SK-N-SH (cell line): ENCODE results near the gene ARL14EP. TPM values are rescaled to one million over a fixed set of nuclear protein-coding genes. Genes with fewer than 3 reads are reported as not detected.

Experiments
- CTCF ChIA-PET: fragments of 300-600, 350-600 bp; formaldehyde crosslinking; extraction: SDS; loops from one replicate; lab custom pipeline; 2021; lab: Yijun Ruan, JAX
- POLR2A ChIA-PET: fragments of 350-600 bp; sonication (Branson Sonifier 250); formaldehyde crosslinking; extraction: SDS; loops from one replicate; lab custom pipeline; 2020; ENCODE audit warnings: antibody characterized with exemption, inconsistent platforms; lab: Yijun Ruan, JAX
- DNase-seq: peaks from one replicate; pipeline ENCODE4 v3.0.0; 2012
- H2AFZ ChIP-seq: fragments of 200-600 bp; sonication (generic); 2 replicates; pipeline ENCODE4 v1.8.1; 2016; ENCODE audit warnings: antibody characterized with exemption, mild to moderate bottlenecking, low read depth
- H3F3A ChIP-seq: fragments of 200-600 bp; sonication (generic); replicated peaks from 2 replicates; pipeline ENCODE3; 2016; ENCODE audit warnings: antibody characterized with exemption, mild to moderate bottlenecking; ENCODE audit not compliant: insufficient read depth
- H3K27ac ChIP-seq, 2 experiments: fragments of 200-500 bp in 1 of 2; fragments of 200-600 bp in 1 of 2; sonication (Bioruptor generic) in 1 of 2; sonication (generic), shearing (Covaris generic) in 1 of 2; 2 replicates each; pipeline versions ENCODE4 v1.5.1 to v1.6.1; 2014 to 2016; ENCODE audit warnings: low read depth in 2 of 2, inconsistent platforms in 1 of 2, low read length in 1 of 2, mild to moderate bottlenecking in 1 of 2, mixed read lengths in 1 of 2
- H3K27me3 ChIP-seq: fragments of 200-600 bp; sonication (generic), shearing (Covaris generic); 2 replicates; pipeline ENCODE4 v1.6.1; 2016; ENCODE audit warnings: mixed run types; ENCODE audit not compliant: insufficient read depth
- H3K36me3 ChIP-seq, 2 experiments: fragments of 200-500 bp in 1 of 2; fragments of 200-600 bp in 1 of 2; sonication (Bioruptor generic) in 1 of 2; sonication (generic) in 1 of 2; replicated peaks in 1 of 2; 2 replicates each; pipeline versions ENCODE3 to v1.5.1; 2014 to 2016; ENCODE audit warnings: low read length in 1 of 2, mild to moderate bottlenecking in 1 of 2; ENCODE audit not compliant: insufficient read depth in 2 of 2, control insufficient read depth in 1 of 2
- H3K4me1 ChIP-seq, 2 experiments: fragments of 200-500 bp in 1 of 2; fragments of 200-600 bp in 1 of 2; sonication (Bioruptor generic) in 1 of 2; sonication (generic), shearing (Covaris generic) in 1 of 2; 2 replicates each; pipeline versions ENCODE4 v1.5.1 to v1.6.1; 2014 to 2016; ENCODE audit warnings: low read depth in 1 of 2, low read length in 1 of 2, mixed run types in 1 of 2; ENCODE audit not compliant: insufficient read depth in 2 of 2, control insufficient read depth in 1 of 2
- H3K4me2 ChIP-seq: fragments of 200-600 bp; sonication (generic), shearing (Covaris generic); 2 replicates; pipeline ENCODE4 v1.6.1; 2017; ENCODE audit warnings: mixed run types
- H3K4me3 ChIP-seq, 2 experiments: fragments of 200-500 bp in 1 of 2; fragments of 200-600 bp in 1 of 2; sonication (Bioruptor generic) in 1 of 2; sonication (generic), shearing (Covaris generic) in 1 of 2; 2 replicates each; pipeline versions ENCODE4 v1.5.1 to v1.8.1; 2014 to 2016; ENCODE audit warnings: low read depth in 2 of 2, inconsistent platforms in 1 of 2, low read length in 1 of 2, mild to moderate bottlenecking in 1 of 2, mixed read lengths in 1 of 2, moderate library complexity in 1 of 2
- H3K79me2 ChIP-seq: fragments of 200-600 bp; sonication (generic); 2 replicates; pipeline ENCODE4 v1.8.1; 2017; ENCODE audit warnings: mild to moderate bottlenecking; ENCODE audit not compliant: insufficient read depth
- H3K9ac ChIP-seq: fragments of 200-600 bp; sonication (generic); 2 replicates; pipeline ENCODE4 v1.6.1; 2017; ENCODE audit warnings: mixed run types
- H3K9me2 ChIP-seq: fragments of 200-600 bp; sonication (generic); 2 replicates; pipeline ENCODE4 v1.6.1; 2017; ENCODE audit warnings: mixed run types
- H3K9me3 ChIP-seq: fragments of 200-600 bp; sonication (generic); 2 replicates; pipeline ENCODE4 v1.6.1; 2017; ENCODE audit warnings: mixed run types, mild to moderate bottlenecking, moderate library complexity
- H4K20me1 ChIP-seq: fragments of 200-600 bp; sonication (generic); 2 replicates; pipeline ENCODE4 v1.6.1; 2017; ENCODE audit warnings: mild to moderate bottlenecking, mixed run types; ENCODE audit not compliant: insufficient read depth
- FOXJ3 ChIP-seq: sonication (generic); formaldehyde crosslinking; IDR thresholded peaks from 2 replicates; pipeline ENCODE4 v1.5.1; 2020; ENCODE audit warnings: mild to moderate bottlenecking, missing genetic modification reagents
- FOXM1 ChIP-seq: IDR thresholded peaks from 2 replicates; pipeline ENCODE4 v1.4.0; 2012; ENCODE audit warnings: low read depth, mild to moderate bottlenecking
- GABPA ChIP-seq: IDR thresholded peaks from 2 replicates; pipeline ENCODE4 v1.4.0; 2012; ENCODE audit warnings: low read depth, mild to moderate bottlenecking
- IRF3 ChIP-seq: fragments of 150-350 bp; IDR thresholded peaks from 2 replicates; pipeline ENCODE4 v1.6.1; 2016; ENCODE audit warnings: mild to moderate bottlenecking, low read depth, low read length
- JUND ChIP-seq: IDR thresholded peaks from 2 replicates; pipeline ENCODE4 v1.4.0; 2012
- MEF2A ChIP-seq: IDR thresholded peaks from 2 replicates; pipeline ENCODE4 v1.4.0; 2012; ENCODE audit warnings: low read depth, borderline replicate concordance
- NRF1 ChIP-seq: IDR thresholded peaks from 2 replicates; pipeline ENCODE4 v1.6.1; 2012; ENCODE audit warnings: low read depth, mild to moderate bottlenecking, low read length
- PBX3 ChIP-seq: IDR thresholded peaks from 2 replicates; pipeline ENCODE4; 2012
- RFX5 ChIP-seq: IDR thresholded peaks from 2 replicates; pipeline ENCODE4 v1.6.1; 2012; ENCODE audit warnings: mild to moderate bottlenecking, improper control_type of control experiment, low read length
- RXRA ChIP-seq: IDR thresholded peaks from 2 replicates; pipeline ENCODE4 v1.4.0; 2012; ENCODE audit warnings: low read depth, mild to moderate bottlenecking, borderline replicate concordance
- TAF1 ChIP-seq: IDR thresholded peaks from 2 replicates; pipeline ENCODE4 v1.6.1; 2012; ENCODE audit warnings: low read depth, mild to moderate bottlenecking, low read length, moderate library complexity, borderline replicate concordance
- TCF12 ChIP-seq: IDR thresholded peaks from 2 replicates; pipeline ENCODE4 v1.4.0; 2012
- TEAD4 ChIP-seq: IDR thresholded peaks from 2 replicates; pipeline ENCODE4 v1.4.0; 2012; ENCODE audit warnings: mild to moderate bottlenecking, borderline replicate concordance; ENCODE audit not compliant: insufficient read depth
- USF1 ChIP-seq: IDR thresholded peaks from 2 replicates; pipeline ENCODE4 v1.4.0; 2012; ENCODE audit warnings: low read depth, borderline replicate concordance
- USF2 ChIP-seq: fragments of 150-350 bp; IDR thresholded peaks from 2 replicates; pipeline ENCODE4 v1.6.1; 2017; ENCODE audit warnings: antibody characterized with exemption, low read length, low read depth, borderline replicate concordance
- WGBS: methylation state at CpG from one replicate; pipeline ENCODE4 v1.1.6; 2017; ENCODE audit warnings: low lambda C conversion rate; 5-methylcytosine and 5-hydroxymethylcytosine counted together
- polyA plus RNA-seq, 3 experiments: library from polyadenylated mRNA; depleted of rRNA; stranded (reverse); fragments of >200 nt; gene quantifications; 2 replicates each; pipeline ENCODE4 v1.2.3, GENCODE V29; 2012
- TF ChIP-seq, protein P1 (sequence below): fragments of 200-600 bp; sonication (generic); IDR thresholded peaks from 2 replicates; pipeline ENCODE4 v1.6.1; 2017; ENCODE audit warnings: antibody characterized with exemption, mild to moderate bottlenecking, moderate library complexity
- TF ChIP-seq, protein P2 (sequence below): IDR thresholded peaks from 2 replicates; pipeline ENCODE4 v1.4.0; 2012; ENCODE audit warnings: low read depth

Gene ARL14EP
- polyA plus RNA-seq, 1 of the 3 experiments (the other 2 are of a cell fraction), result 7.0 TPM

DNA sequence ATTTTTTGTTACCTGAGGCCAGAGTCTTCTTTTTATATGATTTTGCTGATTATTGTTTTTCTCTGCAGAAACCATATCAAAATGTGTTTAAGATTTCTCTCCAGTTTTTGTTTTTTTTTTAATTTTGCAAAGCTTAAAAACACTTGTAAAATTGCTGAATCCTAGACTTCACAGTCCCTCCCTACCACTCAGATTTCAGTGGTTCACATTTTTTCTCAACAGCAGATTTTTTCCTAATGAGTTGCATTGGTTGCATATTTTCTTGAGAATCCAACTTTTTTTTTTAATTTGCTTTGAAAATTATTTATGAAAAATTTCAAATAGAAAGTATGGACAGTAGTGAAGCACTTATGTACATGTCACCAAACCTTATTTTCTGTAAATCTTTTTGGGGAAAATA, 5.8 kb downstream of the ARL14EP start:
- no peaks in the 10 kb centered on the region for H3K9me3 ChIP-seq
- TF ChIP-seq GABPA (no peak), TAF1 (no peak), IRF3 (no peak), USF1 (no peak)
- DNase-seq, result no peak
- H3K36me3 ChIP-seq, result peaks cover 32 to 52% of the 10 kb centered on the region in 2 experiments
- peaks cover 9% of the 10 kb centered on the region for H3F3A ChIP-seq
- H4K20me1 ChIP-seq, result no peaks in the 10 kb centered on the region; the same call in 1 of the 2 replicates
- H3K9me2 ChIP-seq, result no peaks in the 10 kb centered on the region
- H3K27me3 ChIP-seq, result no peaks in the 10 kb centered on the region
- H2AFZ ChIP-seq, result no peak overlapping the region
- ChIA-PET CTCF (interaction anchor here (1.4 kb wide), 1 partner anchor 526 kb away, joined by 3 read pairs; no protein-coding TSS in a partner anchor), POLR2A (no interaction called here)
- peaks cover 11 to 34% of the 10 kb centered on the region in 2 experiments; a peak in 3 of 4 replicates for H3K4me1 ChIP-seq
- no peak overlapping the region for H3K4me3 ChIP-seq
- no peak overlapping the region; the same call in 1 of the 2 replicates for H3K4me2 ChIP-seq
- no peak overlapping the region for H3K9ac ChIP-seq
- H3K27ac ChIP-seq, result no peak overlapping the region
- H3K79me2 ChIP-seq, result peaks cover 89% of the 10 kb centered on the region

- Histone ChIP-seq H2AFZ (no peak overlapping the region), H3K4me2 (no peak overlapping the region), H3F3A (peaks cover 9% of the 10 kb centered on the region), H3K9me2 (no peaks in the 10 kb centered on the region), H3K27ac (no peak overlapping the region), H3K36me3 (peaks cover 36 to 57% of the 10 kb centered on the region in 2 experiments), H3K79me2 (peaks cover 82% of the 10 kb centered on the region), H3K27me3 (no peaks in the 10 kb centered on the region), H3K9me3 (no peaks in the 10 kb centered on the region), H3K4me1 (peaks cover 5 to 28% of the 10 kb centered on the region in 2 experiments; a peak in 3 of 4 replicates), H3K4me3 (no peak overlapping the region), H4K20me1 (no peaks in the 10 kb centered on the region; the same call in 1 of the 2 replicates), H3K9ac (no peak overlapping the region)
- WGBS, result 84% methylated on average over 4 of the region's 4 CpGs
- no peak for TF ChIP-seq USF2
- no peak for TF ChIP-seq MEF2A
- no peak for TF ChIP-seq TEAD4
- TF ChIP-seq RFX5, result no peak
- TF ChIP-seq IRF3, result no peak
- TF ChIP-seq JUND, result no peak
- TF ChIP-seq TCF12, result no peak
- no peak for TF ChIP-seq FOXJ3 (CRISPR knock-in tag)
- TF ChIP-seq NRF1, result no peak
- TF ChIP-seq, protein P1, sequence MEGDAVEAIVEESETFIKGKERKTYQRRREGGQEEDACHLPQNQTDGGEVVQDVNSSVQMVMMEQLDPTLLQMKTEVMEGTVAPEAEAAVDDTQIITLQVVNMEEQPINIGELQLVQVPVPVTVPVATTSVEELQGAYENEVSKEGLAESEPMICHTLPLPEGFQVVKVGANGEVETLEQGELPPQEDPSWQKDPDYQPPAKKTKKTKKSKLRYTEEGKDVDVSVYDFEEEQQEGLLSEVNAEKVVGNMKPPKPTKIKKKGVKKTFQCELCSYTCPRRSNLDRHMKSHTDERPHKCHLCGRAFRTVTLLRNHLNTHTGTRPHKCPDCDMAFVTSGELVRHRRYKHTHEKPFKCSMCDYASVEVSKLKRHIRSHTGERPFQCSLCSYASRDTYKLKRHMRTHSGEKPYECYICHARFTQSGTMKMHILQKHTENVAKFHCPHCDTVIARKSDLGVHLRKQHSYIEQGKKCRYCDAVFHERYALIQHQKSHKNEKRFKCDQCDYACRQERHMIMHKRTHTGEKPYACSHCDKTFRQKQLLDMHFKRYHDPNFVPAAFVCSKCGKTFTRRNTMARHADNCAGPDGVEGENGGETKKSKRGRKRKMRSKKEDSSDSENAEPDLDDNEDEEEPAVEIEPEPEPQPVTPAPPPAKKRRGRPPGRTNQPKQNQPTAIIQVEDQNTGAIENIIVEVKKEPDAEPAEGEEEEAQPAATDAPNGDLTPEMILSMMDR, result no peak
- no peak for TF ChIP-seq PBX3
- TF ChIP-seq, protein P2, sequence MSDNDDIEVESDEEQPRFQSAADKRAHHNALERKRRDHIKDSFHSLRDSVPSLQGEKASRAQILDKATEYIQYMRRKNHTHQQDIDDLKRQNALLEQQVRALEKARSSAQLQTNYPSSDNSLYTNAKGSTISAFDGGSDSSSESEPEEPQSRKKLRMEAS, result no peak
- TF ChIP-seq RXRA, result no peak
- TF ChIP-seq FOXM1, result no peak
- DNase-seq, result no peak
- CTCF ChIA-PET, result interaction anchor here (1.4 to 1.8 kb wide), 2 partner anchors 525 to 526 kb away, joined by 3 read pairs; no protein-coding TSS in a partner anchor
- POLR2A ChIA-PET, result no interaction called here
These were observed 6.4 kb downstream of the ARL14EP start for GRCh38 chr11:30329150-30329940.
